Measurements from ENCODE around the gene ABHD17B. TPM values are rescaled to one million over a fixed set of nuclear protein-coding genes. Genes with fewer than 3 reads are reported as not detected.

Gene ABHD17B
- 15.4 to 19.5 TPM (median 18.0 TPM) in 5 replicates for total RNA-seq (2022; extraction: Qiagen RNA extraction; ENCODE audit: low read depth)

GRCh38 chr9:71911061-71911907 lies at the start of gene ABHD17B, which contains the start of gene C9orf85:
TSS of gene ABHD17B (minus strand) at chr9:71911193. CDS start at chr9:71875080, 36,113 bp downstream.
TSS of gene C9orf85 (plus strand) at chr9:71911639. CDS start at chr9:71911735, 96 bp downstream.

Other genes starting within 250 kb of the ABHD17B start
- 77.5 to 132 TPM (median 91.1 TPM) in 5 replicates for gene CEMIP2, start 142.7 kb downstream of the ABHD17B start, total RNA-seq (2022; extraction: Qiagen RNA extraction; ENCODE audit: low read depth)
- gene C9orf85, start 446 bp upstream of the ABHD17B start, total RNA-seq (2022; extraction: Qiagen RNA extraction; ENCODE audit: low read depth): 11.7 to 15.7 TPM (median 15.0 TPM) in 5 replicates
- gene C9orf57, start 149.4 kb upstream of the ABHD17B start, total RNA-seq (2022; extraction: Qiagen RNA extraction; ENCODE audit: low read depth): not detected in 5 replicates
- 1.2 to 1.3 TPM (median 1.2 TPM) in 5 replicates for gene GDA, start 238.2 kb upstream of the ABHD17B start, total RNA-seq (2022; extraction: Qiagen RNA extraction; ENCODE audit: low read depth)

All from A549 treated with GW870086 at 1 μM for 4 hours (cell line).